Astrocyte (in vitro differentiated cells and primary cell): ENCODE data around the gene DMKN. TPM values are rescaled to one million over a fixed set of nuclear protein-coding genes. Genes with fewer than 3 reads are reported as not detected.

Experiments
- DNase-seq: peaks from one replicate; pipeline ENCODE4 v3.0.0-alpha.2; 2010; ENCODE audit warnings: low read depth
- FAIRE-seq: peaks from 2 replicates; lab custom pipeline; 2011; peaks lifted over from hg19 to GRCh38; lab: Jason Lieb, UNC
- H2AFZ ChIP-seq: 2 replicates; pipeline ENCODE4 v1.6.0; 2012; ENCODE audit warnings: low read depth, low read length, inconsistent platforms
- H3K27ac ChIP-seq: 2 replicates; pipeline ENCODE4 v1.5.1; 2011; ENCODE audit warnings: low read depth, low read length, inconsistent platforms
- H3K27me3 ChIP-seq: 2 replicates; pipeline ENCODE4 v1.6.0; 2011; ENCODE audit warnings: low read length, inconsistent platforms; ENCODE audit not compliant: insufficient read depth
- H3K36me3 ChIP-seq: 2 replicates; pipeline ENCODE4 v1.5.1; 2011; ENCODE audit warnings: low read length, inconsistent platforms; ENCODE audit not compliant: insufficient read depth
- H3K4me1 ChIP-seq: 2 replicates; pipeline ENCODE4 v1.5.1; 2011; ENCODE audit warnings: low read length, inconsistent platforms; ENCODE audit not compliant: insufficient read depth
- H3K4me2 ChIP-seq: 2 replicates; pipeline ENCODE4 v1.6.0; 2012; ENCODE audit warnings: low read length, inconsistent platforms
- H3K4me3 ChIP-seq: 2 replicates; pipeline ENCODE4 v1.5.1; 2011; ENCODE audit warnings: low read depth, mild to moderate bottlenecking, low read length, inconsistent platforms; ENCODE audit not compliant: insufficient read depth
- H3K79me2 ChIP-seq: 2 replicates; pipeline ENCODE4 v1.6.0; 2012; ENCODE audit warnings: mild to moderate bottlenecking, low read length, inconsistent platforms; ENCODE audit not compliant: insufficient read depth
- H3K9ac ChIP-seq: 2 replicates; pipeline ENCODE4 v1.6.0; 2012; ENCODE audit warnings: mild to moderate bottlenecking, low read length, inconsistent platforms
- H3K9me3 ChIP-seq: 2 replicates; pipeline ENCODE4 v1.5.1; 2012; ENCODE audit warnings: low read depth, mild to moderate bottlenecking, low read length, inconsistent platforms; ENCODE audit not compliant: insufficient read depth
- H4K20me1 ChIP-seq: 2 replicates; pipeline ENCODE4 v1.6.0; 2012; ENCODE audit warnings: low read length, inconsistent platforms; ENCODE audit not compliant: insufficient read depth
- H3K27ac Mint-ChIP-seq: one replicate; pipeline ENCODE4 v1.8.0; 2021; ENCODE audit warnings: mild to moderate bottlenecking, mixed read lengths; ENCODE audit not compliant: unreplicated experiment
- H3K27me3 Mint-ChIP-seq: one replicate; pipeline ENCODE4 v1.8.0; 2021; ENCODE audit warnings: low read depth, mixed read lengths; ENCODE audit not compliant: unreplicated experiment
- H3K36me3 Mint-ChIP-seq: one replicate; pipeline ENCODE4 v1.8.0; 2021; ENCODE audit warnings: low read depth, mixed read lengths; ENCODE audit not compliant: unreplicated experiment
- H3K4me1 Mint-ChIP-seq: one replicate; pipeline ENCODE4 v1.8.0; 2021; ENCODE audit warnings: low read depth, mixed read lengths; ENCODE audit not compliant: unreplicated experiment
- H3K4me3 Mint-ChIP-seq: one replicate; pipeline ENCODE4 v1.8.0; 2021; ENCODE audit warnings: mild to moderate bottlenecking, moderate library complexity, mixed read lengths; ENCODE audit not compliant: unreplicated experiment
- H3K9me3 Mint-ChIP-seq: one replicate; pipeline ENCODE4 v1.8.0; 2021; ENCODE audit warnings: mild to moderate bottlenecking, mixed read lengths; ENCODE audit not compliant: unreplicated experiment
- CTCF ChIP-seq: IDR thresholded peaks from 2 replicates; pipeline ENCODE4 v1.5.1; 2011; ENCODE audit warnings: low read depth, mild to moderate bottlenecking, inconsistent platforms, low read length, moderate library complexity; ENCODE audit not compliant: insufficient read depth
- EZH2 ChIP-seq: IDR thresholded peaks from 2 replicates; pipeline ENCODE4 v1.6.1; 2012; ENCODE audit warnings: mild to moderate bottlenecking, low read length, inconsistent platforms; ENCODE audit not compliant: insufficient read depth
- total RNA-seq: library from RNA; stranded (reverse); gene quantifications from 2 replicates; pipeline ENCODE4 v1.2.1, GENCODE V29; 2021

Gene DMKN
- total RNA-seq, 1 donor from 2014 or later: 56.9 TPM

- Histone ChIP-seq H4K20me1 (peaks cover 11% of the 10 kb centered on the region), H3K27me3 (peaks cover 8% of the 10 kb centered on the region), H3K9ac (no peak overlapping the region), H3K4me2 (no peak overlapping the region), H3K36me3 (no peaks in the 10 kb centered on the region), H2AFZ (no peak overlapping the region), H3K9me3 (no peaks in the 10 kb centered on the region), H3K4me3 (no peak overlapping the region), H3K27ac (no peak overlapping the region), H3K4me1 (peaks cover 2% of the 10 kb centered on the region), H3K79me2 (no peaks in the 10 kb centered on the region)
- no peak for DNase-seq
- H3K36me3 Mint-ChIP-seq: peaks cover 5% of the 10 kb centered on the region
- TF ChIP-seq CTCF (no peak), EZH2 (no peak)
- H3K4me3 Mint-ChIP-seq: no peak overlapping the region
- no peak for FAIRE-seq
- H3K27ac Mint-ChIP-seq: peak overlapping the region; percentile 21
- H3K27me3 Mint-ChIP-seq: peaks cover 47% of the 10 kb centered on the region
- H3K9me3 Mint-ChIP-seq: no peaks in the 10 kb centered on the region
- no peaks in the 10 kb centered on the region for H3K4me1 Mint-ChIP-seq
Measured at GRCh38 chr19:35554076-35554475, 40.6 kb upstream of the DMKN start.

- Histone ChIP-seq H3K79me2 (no peaks in the 10 kb centered on the region), H3K9ac (no peak overlapping the region), H3K9me3 (no peaks in the 10 kb centered on the region), H4K20me1 (peaks cover 17% of the 10 kb centered on the region), H2AFZ (no peak overlapping the region), H3K4me2 (no peak overlapping the region), H3K27ac (no peak overlapping the region), H3K27me3 (peaks cover 3% of the 10 kb centered on the region), H3K4me3 (no peak overlapping the region), H3K36me3 (no peaks in the 10 kb centered on the region), H3K4me1 (peaks cover 2% of the 10 kb centered on the region)
- no peak overlapping the region for H3K27ac Mint-ChIP-seq
- peaks cover 10% of the 10 kb centered on the region for H3K36me3 Mint-ChIP-seq
- H3K4me1 Mint-ChIP-seq: no peaks in the 10 kb centered on the region
- no peaks in the 10 kb centered on the region for H3K9me3 Mint-ChIP-seq
- FAIRE-seq (no peak), DNase-seq (no peak)
- H3K27me3 Mint-ChIP-seq: peaks cover 42% of the 10 kb centered on the region
- no peak for TF ChIP-seq CTCF
- no peak for TF ChIP-seq EZH2
- no peak overlapping the region for H3K4me3 Mint-ChIP-seq
Measured at GRCh38 chr19:35553385-35554000, 40.0 kb upstream of the DMKN start.
